DMS153 treated with DMSO at 0.1 percent for 48 hours (cell line): ENCODE results near the gene ORC4.

Experiments
- DNase-seq: peaks from one replicate; lab custom pipeline; 2025; ENCODE audit not compliant: unreplicated experiment; lab: John Stamatoyannopoulos, UW

Gene ORC4

DNA sequence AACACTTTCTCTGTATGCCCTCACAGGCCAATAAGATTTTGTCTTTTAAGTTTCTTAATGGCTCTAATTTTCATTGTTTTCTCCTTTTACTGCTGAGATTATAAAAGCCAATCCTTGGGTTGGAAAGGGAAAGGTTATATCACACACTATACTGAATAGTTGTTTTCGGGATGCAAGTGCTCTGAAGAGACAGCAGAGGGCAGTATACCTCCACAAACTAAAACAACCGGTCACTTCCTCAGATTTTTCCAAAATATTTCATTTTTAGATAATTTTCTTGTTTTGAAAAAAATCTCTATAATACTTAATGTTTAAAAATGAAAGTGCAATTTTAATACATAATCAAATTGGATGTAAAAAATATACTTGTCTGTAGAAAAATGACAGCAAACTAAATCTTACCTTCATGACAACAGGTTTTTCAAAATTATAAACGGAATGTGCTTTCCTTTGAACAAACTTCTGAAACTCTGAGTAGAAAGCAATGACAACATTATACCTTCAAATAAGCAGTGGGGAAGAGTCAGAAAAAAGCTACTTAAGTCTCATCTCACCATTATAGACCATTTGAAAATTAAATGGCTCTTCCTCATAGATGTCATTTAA, 82.7 kb downstream of the ORC4 start:
- DNase-seq, result peak; percentile 14

DNA sequence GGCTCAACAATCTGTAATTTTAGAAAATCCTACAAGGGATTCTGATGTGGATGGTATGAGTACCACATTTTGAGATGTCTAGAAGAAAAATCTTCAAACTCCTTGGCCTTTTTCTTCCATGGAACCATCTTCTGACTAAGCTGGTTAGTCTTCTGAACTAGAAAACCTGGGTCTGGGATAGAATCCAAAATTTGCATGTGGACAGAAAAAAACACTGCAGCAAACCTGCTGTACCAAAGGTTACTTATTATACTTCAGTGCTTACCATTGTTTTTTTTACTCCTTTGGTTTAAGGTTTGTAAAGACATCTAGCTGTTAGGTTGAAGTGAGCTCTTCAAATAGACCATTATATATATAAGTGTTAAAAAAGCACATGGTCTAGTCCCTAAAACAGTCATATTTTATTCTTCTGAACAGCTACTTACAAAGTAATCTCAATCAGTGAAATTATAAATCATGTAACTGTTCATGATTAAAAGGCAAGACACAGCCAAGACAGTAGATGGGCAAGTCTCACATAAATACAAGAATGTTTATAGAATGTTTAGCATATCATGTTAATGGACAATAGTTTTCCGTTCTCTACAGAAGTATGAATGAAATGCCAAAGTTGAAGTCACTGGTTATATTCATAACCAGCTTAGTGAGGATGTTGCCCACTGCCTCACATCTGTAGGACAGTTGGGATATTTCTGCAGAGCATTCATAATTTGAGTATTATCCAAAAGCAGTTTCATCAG, 85.5 kb downstream of the ORC4 start:
- no peak for DNase-seq

DNA sequence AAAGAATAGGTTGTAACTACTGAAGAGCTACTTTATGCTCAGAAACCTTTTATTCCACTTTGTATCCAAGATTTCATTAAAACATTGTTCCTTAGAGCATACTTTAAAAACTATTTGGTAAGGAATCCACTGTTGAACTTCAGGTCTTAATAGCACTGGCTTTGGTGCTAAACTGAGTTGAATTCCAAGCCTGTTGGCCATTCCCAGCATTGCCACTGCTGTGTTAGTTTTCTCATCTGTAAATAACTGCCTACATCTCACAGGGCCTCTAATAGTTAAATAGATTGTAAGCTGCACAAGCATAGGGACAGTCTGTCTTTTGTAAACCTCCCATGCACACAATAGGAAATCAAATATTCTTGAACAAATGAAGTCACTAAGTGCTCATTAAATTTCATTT, 86.6 kb downstream of the ORC4 start:
- DNase-seq, result no peak

DNA sequence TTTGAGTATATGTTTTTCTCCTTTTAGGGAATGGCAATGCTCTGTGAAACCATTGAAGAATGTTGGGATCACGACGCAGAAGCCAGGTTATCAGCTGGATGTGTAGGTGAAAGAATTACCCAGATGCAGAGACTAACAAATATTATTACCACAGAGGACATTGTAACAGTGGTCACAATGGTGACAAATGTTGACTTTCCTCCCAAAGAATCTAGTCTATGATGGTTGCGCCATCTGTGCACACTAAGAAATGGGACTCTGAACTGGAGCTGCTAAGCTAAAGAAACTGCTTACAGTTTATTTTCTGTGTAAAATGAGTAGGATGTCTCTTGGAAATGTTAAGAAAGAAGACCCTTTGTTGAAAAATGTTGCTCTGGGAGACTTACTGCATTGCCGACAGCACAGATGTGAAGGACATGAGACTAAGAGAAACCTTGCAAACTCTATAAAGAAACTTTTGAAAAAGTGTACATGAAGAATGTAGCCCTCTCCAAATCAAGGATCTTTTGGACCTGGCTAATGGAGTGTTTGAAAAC, 93.4 kb downstream of the ORC4 start:
- no peak for DNase-seq

DNA sequence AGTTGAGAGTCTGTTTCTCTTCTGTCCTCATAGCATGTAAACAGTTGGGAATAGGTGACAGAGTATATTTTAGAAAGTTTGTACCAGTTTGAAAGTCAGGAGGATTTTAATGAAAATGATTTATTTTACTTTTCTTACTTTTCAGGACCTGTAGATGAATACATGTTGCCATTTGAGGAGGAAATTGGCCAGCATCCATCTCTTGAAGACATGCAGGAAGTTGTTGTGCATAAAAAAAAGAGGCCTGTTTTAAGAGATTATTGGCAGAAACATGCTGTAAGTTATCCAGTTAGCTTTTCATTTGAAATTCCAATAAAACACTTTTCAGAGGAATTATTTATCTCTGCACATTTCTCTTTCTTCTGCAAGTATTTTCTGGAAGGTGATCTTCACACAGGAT, 94.7 kb downstream of the ORC4 start:
- no peak for DNase-seq

DNA sequence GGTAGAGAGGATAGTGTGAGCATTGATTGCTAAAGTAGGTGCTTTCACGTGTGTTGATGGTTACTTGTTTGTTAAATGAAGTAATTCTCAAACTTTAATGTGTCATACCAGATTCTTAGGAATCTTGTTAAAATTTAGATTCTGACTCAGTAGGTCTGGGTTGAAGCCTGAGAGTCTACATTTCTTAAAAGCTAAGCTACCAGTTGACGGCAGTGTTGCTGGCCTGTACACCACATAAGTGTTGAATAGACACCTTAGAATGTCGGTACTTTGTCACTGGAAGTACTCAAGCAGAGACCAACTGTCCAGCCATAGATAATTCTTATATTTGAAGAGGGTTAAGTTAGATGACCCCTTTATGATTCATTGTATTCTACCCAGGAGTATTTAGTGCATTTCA, 95.9 kb downstream of the ORC4 start:
- DNase-seq, result no peak

DNA sequence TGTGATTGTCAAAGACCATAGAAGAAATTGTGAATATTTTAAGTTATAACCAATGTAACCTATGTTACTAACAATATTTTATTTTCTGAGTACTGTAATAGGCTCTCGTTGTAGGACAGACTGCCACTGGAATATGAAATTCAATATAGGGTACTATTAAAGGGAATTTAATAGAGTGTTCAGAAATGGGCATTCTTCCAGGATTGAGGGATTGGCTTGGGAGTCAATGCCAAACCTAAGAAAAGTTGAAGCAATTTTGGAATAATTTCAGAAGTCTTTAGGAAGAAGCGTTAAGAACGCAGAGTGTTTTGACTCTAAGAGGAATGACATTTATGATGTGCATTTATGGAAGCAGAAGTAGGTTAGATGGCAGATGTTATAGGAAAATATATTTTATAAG, 96.7 kb downstream of the ORC4 start:
- DNase-seq, result no peak

DNA sequence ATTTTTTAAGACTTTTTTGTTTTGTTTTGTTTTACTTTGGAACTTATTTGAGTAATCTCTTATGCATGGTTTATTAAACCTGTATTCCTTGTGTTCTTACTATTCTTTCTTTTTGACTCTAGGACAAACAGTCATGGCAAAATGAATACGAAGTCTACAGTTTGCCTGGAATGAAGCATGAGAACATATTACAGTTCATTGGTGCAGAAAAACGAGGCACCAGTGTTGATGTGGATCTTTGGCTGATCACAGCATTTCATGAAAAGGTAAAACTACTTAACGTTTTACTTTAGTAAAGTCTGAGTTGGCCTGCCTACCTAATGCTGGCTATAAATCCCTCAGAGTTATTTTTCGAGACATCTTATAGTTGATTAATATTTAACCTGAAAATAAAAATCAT, 103.4 kb downstream of the ORC4 start:
- DNase-seq, result no peak

DNA sequence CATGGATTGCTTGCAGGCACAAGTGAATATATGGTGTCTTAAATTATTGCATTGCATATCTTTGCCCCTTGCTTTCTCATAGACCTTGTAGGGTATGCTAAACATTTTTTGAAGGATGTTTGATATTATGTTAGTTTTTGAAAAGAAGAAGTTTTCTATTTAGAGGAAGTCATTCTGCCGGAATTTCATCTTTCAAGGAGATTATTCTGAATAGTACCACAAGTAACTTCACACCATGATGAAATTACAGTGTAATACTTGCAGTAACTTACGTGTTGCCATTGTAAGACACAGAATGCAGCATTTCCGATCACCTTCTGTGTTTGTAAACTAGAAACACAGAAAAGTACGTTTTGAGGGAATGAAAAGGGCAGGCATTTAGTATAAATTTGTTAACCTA, 103.8 kb downstream of the ORC4 start:
- no peak for DNase-seq

DNA sequence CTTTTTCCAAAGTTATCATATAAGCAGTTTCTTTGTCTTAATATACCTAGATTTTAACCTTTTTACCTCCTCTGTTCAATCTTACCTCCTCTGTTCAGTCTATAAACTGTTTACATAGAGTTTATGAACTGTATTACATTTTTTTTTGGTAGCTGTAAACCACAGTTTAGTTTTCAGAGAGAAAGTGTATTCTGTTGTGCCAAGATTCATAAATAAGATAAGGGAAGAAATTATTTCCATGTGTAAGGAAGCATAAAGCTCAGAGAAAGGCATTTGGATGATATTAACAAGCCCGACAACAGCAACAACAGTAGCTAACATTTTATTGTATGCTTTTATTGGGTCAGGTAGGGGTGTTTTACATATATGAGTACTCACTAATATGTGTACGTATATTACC, 104.5 kb downstream of the ORC4 start:
- no peak for DNase-seq

DNA sequence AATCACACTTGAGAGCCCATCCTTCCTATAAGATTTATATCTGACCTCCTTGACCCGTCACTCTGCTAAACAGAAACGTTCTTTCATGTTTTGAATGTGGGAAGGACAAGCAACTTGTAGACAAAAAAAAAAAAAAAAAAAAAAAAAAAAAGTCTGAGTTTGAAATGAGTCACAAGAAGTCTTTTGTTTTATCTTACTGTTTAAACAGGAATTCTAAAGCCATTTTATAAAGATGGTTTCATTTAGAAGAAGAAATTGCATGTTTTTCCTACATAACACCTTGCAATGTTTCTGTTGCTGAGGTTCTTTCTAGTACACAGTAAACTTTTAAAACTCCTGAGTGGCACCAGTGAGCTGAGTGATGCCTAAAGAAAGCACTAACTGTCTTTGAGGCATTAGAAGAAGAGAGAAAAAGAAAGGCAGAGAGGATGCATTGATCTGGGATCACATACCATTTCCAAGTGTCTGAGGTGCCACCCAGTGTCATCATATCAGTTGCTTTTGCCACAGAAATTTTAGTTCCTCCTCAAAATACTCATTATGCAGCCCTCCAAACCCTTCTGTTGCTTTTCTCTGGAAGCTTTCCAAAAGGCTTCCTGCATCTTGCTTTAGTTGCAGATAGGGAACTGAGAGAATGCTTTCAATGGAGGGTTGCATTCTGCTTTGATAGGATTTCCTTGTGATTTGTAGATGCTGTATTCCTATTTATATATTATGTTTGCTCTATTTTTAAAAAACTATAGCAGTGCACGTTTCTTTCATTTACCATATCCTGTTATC, 106.6 kb downstream of the ORC4 start:
- DNase-seq, result no peak

DNA sequence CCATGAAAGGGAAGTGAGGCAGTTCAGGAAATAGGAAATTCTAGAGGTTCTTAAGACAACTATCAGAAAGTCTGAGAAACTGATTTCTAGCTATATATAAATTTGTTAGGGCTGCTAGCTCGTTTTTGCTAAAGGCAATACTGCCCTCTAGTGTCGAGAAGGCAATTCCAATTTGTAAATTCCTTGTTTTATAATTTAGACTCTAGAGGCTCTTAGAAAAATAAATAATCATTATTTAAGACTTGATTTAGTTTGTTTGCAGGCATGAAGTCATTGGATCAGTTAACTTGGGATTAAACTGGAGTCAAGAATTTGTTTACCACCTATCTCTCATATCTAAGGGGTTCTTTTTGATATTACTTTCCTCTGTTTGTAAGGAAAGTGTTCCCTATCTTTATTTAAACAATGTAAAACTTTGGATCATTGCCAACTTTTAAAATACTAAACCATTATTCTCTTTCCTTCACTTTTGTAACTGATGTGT, 109.5 kb downstream of the ORC4 start:
- DNase-seq, result peak; percentile 72

DNA sequence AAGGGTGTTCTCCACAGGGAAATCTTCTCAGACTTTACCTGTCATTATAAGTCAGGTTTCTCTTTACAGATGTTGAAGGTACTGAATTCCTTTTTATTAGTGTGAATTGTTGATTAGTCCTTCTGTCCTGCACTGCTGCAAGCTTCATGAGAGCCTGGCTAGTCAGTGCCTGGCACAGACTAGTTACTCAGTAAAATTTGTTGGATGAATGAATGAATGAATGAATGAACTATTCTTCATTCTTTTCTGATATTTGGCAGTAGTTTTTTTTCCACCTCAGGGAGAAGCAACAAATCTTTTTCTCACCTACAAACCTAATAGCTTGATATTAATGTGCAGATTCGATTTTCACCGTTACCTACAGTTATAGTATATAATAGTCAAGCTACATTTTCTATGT, 111.4 kb downstream of the ORC4 start:
- DNase-seq, result no peak

DNA sequence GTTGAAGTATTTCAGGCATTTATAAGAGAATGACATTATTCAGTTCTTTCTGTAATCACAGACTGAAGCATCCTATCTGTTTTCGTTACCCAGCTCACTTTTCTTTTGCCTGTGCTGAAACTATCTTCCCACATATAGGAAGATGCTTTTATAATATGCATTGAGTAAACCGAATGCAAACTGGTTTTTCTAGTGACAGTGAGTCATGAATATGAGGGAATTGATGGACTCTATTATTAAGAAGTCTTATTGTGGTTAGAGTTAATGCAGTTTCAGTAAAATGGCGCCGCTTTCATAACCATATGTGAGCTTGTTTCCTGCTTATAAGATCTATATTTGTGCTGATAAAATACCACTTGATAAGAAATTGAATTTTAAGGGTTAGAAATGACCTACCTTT, 116.5 kb downstream of the ORC4 start:
- DNase-seq, result no peak

DNA sequence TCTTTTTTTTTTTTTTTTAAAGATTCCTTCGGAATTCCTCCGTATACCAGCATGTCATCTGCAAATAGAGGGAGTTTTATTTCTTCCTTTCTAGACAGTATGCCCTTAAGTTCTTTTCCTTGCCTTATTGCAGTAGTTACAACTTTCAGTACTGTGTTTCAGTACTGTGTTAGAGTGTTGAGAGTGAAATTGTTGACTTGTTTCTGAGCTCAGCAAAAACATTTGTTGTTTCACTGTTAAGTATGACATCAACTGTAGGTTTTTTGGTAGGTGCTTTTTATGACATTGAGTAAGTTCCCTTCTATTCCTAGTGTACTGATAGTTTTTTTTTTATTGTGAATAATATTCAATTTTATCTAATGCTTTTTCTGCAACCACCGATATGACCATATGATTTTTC, 131.9 kb downstream of the ORC4 start:
- no peak for DNase-seq

DNA sequence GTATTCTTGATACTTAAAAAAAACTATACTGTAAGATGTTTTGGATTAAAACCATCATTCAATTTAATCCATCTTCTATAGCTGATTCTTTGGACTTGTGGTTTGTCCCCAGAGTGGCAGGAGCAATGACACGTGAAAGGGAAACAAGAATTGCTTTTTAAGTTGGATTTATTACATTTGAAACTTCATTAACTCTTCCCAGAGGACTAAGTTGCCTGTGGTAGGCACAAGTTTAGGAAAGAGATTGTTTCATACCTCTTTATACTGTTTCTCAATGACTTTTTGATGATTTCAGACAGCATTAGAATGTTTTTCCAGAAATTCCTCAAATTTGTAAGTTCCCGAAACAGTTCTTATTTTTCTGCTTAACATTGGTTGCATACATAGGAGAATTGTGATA, 134.4 kb downstream of the ORC4 start:
- no peak for DNase-seq

DNA sequence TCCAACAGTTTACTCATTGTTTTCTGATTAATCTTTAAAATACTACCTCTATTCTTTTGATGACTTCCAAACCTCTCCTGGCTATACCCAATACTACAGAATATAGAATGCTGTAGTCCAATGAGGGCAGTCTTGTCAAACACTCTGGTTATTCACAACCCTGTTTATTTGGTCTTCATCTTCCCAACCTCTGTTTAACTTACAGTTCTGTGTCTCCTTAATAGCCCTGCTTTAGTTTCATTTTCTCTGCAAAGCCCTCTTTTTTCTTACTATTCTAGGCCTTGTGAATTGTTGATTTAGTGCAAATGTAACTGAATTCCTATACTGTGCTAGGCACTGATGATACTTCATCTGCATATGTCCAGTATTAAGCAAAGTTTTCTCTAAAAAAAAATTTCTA, 135.7 kb downstream of the ORC4 start:
- no peak for DNase-seq

DNA sequence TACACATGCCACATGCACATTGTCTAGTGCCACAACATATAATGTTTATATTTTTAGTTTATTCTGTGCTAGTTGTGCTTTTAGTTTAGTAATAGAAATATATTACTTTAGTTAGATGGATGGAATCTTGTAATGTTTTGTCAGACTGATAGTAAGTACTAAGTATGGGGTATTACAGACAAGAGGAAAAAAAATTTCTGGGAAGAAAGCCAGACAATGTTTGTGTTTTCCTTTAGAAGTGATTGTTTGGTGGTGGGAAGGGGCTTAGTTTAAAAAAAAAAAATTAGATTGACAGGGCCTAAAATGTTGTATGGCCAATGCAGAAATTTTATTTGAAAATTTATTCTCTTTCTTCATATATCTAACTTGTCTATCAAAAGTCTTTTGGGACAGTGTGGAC, 137.9 kb downstream of the ORC4 start:
- DNase-seq, result no peak
